WTC11 (cell line): ENCODE measurements around the gene SPRED2.

Experiments used
- CREB1 ChIP-seq: sonication (generic); formaldehyde crosslinking; IDR thresholded peaks from 2 replicates; pipeline ENCODE4 v1.8.0; 2023; ENCODE audit warnings: mild to moderate bottlenecking, missing genetic modification reagents
- CREM ChIP-seq: sonication (generic); formaldehyde crosslinking; IDR thresholded peaks from 2 replicates; pipeline ENCODE4 v1.8.1; 2022; ENCODE audit warnings: mild to moderate bottlenecking, missing genetic modification reagents, moderate library complexity
- CTCF ChIP-seq: fragments of 200-600 bp; IDR thresholded peaks from 2 replicates; pipeline ENCODE4 v1.8.0; 2022; ENCODE audit warnings: antibody characterized with exemption
- ESRRA ChIP-seq: sonication (generic); formaldehyde crosslinking; IDR thresholded peaks from 2 replicates; pipeline ENCODE4 v1.8.1; 2022; ENCODE audit warnings: mild to moderate bottlenecking, missing genetic modification reagents, borderline replicate concordance
- JUN ChIP-seq: sonication (generic); formaldehyde crosslinking; IDR thresholded peaks from 2 replicates; pipeline ENCODE4 v1.8.0; 2023; ENCODE audit warnings: mild to moderate bottlenecking, missing genetic modification reagents
- USF2 ChIP-seq: sonication (generic); formaldehyde crosslinking; IDR thresholded peaks from 2 replicates; pipeline ENCODE4 v1.8.1; 2023; ENCODE audit warnings: mild to moderate bottlenecking, missing genetic modification reagents, moderate library complexity
- ZNF219 ChIP-seq: sonication (generic); formaldehyde crosslinking; IDR thresholded peaks from 2 replicates; pipeline ENCODE4 v1.8.0; 2023; ENCODE audit warnings: missing genetic modification reagents, mild to moderate bottlenecking, borderline replicate concordance

GRCh38 chr2:65357959-65358294 lies 74.5 kb downstream of the SPRED2 start:
- TF ChIP-seq CTCF (no peak), ZNF219 (CRISPR knock-in tag) (no peak), CREB1 (CRISPR knock-in tag) (no peak), CREM (no peak), ESRRA (CRISPR knock-in tag) (no peak), USF2 (CRISPR knock-in tag) (no peak), JUN (CRISPR knock-in tag) (no peak)
